ENCODE data around the gene ACSM3. TPM values are rescaled to one million over a fixed set of nuclear protein-coding genes. Genes with fewer than 3 reads are reported as not detected.

The ACSM3 gene
- polyA plus RNA-seq, 1 of the 3 experiments (the other 2 are of a cell fraction), result 0.44 TPM

DNA sequence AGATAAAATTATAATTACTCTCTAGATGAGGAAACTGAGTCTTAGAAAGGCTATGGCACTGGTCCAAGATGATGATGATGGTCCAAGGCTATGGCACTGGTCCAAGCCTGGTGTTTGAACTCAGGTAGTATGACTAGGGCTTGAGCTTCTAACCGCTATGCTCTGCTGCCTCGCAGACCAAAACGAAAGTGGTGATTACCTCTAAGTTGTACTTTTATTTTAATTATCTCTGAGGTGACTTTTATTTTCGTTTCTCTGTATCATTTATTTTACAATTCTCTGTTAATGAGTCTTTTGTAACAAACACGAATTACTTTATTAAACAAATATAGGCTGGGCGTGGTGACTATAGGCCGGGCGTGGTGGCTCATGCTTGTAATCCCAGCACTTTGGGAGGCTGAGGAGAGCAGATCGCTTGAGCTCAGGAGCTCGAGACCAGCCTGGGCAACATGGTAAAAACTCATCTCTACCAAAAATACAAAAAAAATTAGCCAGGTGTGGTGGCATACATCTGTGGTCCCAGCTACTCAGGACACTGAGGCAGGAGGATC is 48.1 kb downstream of the ACSM3 start:
- no peak for DNase-seq
- 88% methylated on average over 10 of the region's 10 CpGs for WGBS (ENCODE audit: low lambda C conversion rate)
- Histone ChIP-seq H3K27ac (ENCODE audit: low read depth in 2 of 2, low read length in 1 of 2) (no peak overlapping the region), H3K27me3 (ENCODE audit: insufficient read depth) (no peaks in the 10 kb centered on the region), H3K4me3 (ENCODE audit: low read depth in 2 of 2, low read length in 1 of 2) (no peak overlapping the region), H3K4me2 (no peak overlapping the region), H3F3A (replicated peaks; ENCODE audit: insufficient read depth) (peaks cover 16% of the 10 kb centered on the region), H3K4me1 (ENCODE audit: control insufficient read depth in 1 of 2, insufficient read depth in 2 of 2, low read depth in 1 of 2, low read length in 1 of 2) (peaks cover 0 to 2% of the 10 kb centered on the region in 2 experiments; a peak in 1 of 4 replicates), H3K79me2 (ENCODE audit: insufficient read depth) (peaks cover 13% of the 10 kb centered on the region; the same call in 1 of the 2 replicates), H3K36me3 (replicated peaks in 1 of 2; ENCODE audit: control insufficient read depth in 1 of 2, insufficient read depth in 2 of 2, low read length in 1 of 2) (peaks cover under 1 to 11% of the 10 kb centered on the region in 2 experiments), H3K9ac (no peak overlapping the region), H4K20me1 (ENCODE audit: insufficient read depth) (no peaks in the 10 kb centered on the region), H3K9me3 (no peaks in the 10 kb centered on the region), H2AFZ (ENCODE audit: low read depth) (no peak overlapping the region), H3K9me2 (no peaks in the 10 kb centered on the region)
- ChIA-PET CTCF (interaction anchor here (2.3 kb wide), 1 partner anchor 38 kb away, joined by 7 read pairs; no protein-coding TSS in a partner anchor), POLR2A (no interaction called here)
- TF ChIP-seq, protein P1, sequence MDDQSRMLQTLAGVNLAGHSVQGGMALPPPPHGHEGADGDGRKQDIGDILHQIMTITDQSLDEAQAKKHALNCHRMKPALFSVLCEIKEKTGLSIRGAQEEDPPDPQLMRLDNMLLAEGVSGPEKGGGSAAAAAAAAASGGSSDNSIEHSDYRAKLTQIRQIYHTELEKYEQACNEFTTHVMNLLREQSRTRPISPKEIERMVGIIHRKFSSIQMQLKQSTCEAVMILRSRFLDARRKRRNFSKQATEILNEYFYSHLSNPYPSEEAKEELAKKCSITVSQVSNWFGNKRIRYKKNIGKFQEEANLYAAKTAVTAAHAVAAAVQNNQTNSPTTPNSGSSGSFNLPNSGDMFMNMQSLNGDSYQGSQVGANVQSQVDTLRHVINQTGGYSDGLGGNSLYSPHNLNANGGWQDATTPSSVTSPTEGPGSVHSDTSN (IDR thresholded peaks at IDR 0.05), result no peak
- TF ChIP-seq, protein P2, sequence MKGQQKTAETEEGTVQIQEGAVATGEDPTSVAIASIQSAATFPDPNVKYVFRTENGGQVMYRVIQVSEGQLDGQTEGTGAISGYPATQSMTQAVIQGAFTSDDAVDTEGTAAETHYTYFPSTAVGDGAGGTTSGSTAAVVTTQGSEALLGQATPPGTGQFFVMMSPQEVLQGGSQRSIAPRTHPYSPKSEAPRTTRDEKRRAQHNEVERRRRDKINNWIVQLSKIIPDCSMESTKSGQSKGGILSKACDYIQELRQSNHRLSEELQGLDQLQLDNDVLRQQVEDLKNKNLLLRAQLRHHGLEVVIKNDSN (IDR thresholded peaks at IDR 0.05; ENCODE audit: borderline replicate concordance, low read depth), result no peak
- no peak for TF ChIP-seq ZBTB33 (IDR thresholded peaks at IDR 0.05; ENCODE audit: borderline replicate concordance, low read depth)
- TF ChIP-seq NFIC (IDR thresholded peaks at IDR 0.05; ENCODE audit: borderline replicate concordance), result no peak
- TF ChIP-seq MAX (IDR thresholded peaks at IDR 0.05; ENCODE audit: low read depth), result no peak
- TF ChIP-seq TCF12 (IDR thresholded peaks at IDR 0.05), result no peak
- TF ChIP-seq EZH2phosphoT487 (IDR thresholded peaks at IDR 0.05; ENCODE audit: borderline replicate concordance, low read depth), result no peak

GRCh38 chr16:20812510-20812909 is 48.7 kb downstream of the ACSM3 start:
- Histone ChIP-seq H3K27ac (ENCODE audit: low read depth in 2 of 2, low read length in 1 of 2) (no peak overlapping the region), H3K9ac (no peak overlapping the region), H3K9me3 (no peaks in the 10 kb centered on the region), H3K36me3 (replicated peaks in 1 of 2; ENCODE audit: control insufficient read depth in 1 of 2, insufficient read depth in 2 of 2, low read length in 1 of 2) (peaks cover 3 to 11% of the 10 kb centered on the region in 2 experiments), H3K9me2 (no peaks in the 10 kb centered on the region), H3F3A (replicated peaks; ENCODE audit: insufficient read depth) (peaks cover 10% of the 10 kb centered on the region), H3K4me1 (ENCODE audit: control insufficient read depth in 1 of 2, insufficient read depth in 2 of 2, low read depth in 1 of 2, low read length in 1 of 2) (peaks cover 0 to 2% of the 10 kb centered on the region in 2 experiments; a peak in 1 of 4 replicates), H4K20me1 (ENCODE audit: insufficient read depth) (no peaks in the 10 kb centered on the region), H3K27me3 (ENCODE audit: insufficient read depth) (no peaks in the 10 kb centered on the region), H2AFZ (ENCODE audit: low read depth) (no peak overlapping the region), H3K4me3 (ENCODE audit: low read depth in 2 of 2, low read length in 1 of 2) (no peak overlapping the region), H3K4me2 (no peak overlapping the region), H3K79me2 (ENCODE audit: insufficient read depth) (peaks cover 11% of the 10 kb centered on the region; the same call in 1 of the 2 replicates)
- POLR2A ChIA-PET, result no interaction called here
- no peak for DNase-seq
- CTCF ChIA-PET, result interaction anchor here (2.3 kb wide), 1 partner anchor 38 kb away, joined by 7 read pairs; no protein-coding TSS in a partner anchor
- no peak for TF ChIP-seq NRF1 (IDR thresholded peaks at IDR 0.05; ENCODE audit: low read depth, low read length)
- TF ChIP-seq FOSL2 (IDR thresholded peaks at IDR 0.05; ENCODE audit: borderline replicate concordance, low read depth), result no peak
- TF ChIP-seq, protein P3, sequence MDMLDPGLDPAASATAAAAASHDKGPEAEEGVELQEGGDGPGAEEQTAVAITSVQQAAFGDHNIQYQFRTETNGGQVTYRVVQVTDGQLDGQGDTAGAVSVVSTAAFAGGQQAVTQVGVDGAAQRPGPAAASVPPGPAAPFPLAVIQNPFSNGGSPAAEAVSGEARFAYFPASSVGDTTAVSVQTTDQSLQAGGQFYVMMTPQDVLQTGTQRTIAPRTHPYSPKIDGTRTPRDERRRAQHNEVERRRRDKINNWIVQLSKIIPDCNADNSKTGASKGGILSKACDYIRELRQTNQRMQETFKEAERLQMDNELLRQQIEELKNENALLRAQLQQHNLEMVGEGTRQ (IDR thresholded peaks at IDR 0.05; ENCODE audit: borderline replicate concordance, low read depth, low read length), result no peak
- no peak for TF ChIP-seq MAX (IDR thresholded peaks at IDR 0.05; ENCODE audit: low read depth)
- no peak for TF ChIP-seq JUND (IDR thresholded peaks at IDR 0.05)
- no peak for TF ChIP-seq CHD2 (IDR thresholded peaks at IDR 0.05; ENCODE audit: low read length, partially characterized antibody)
- TF ChIP-seq EZH2phosphoT487 (IDR thresholded peaks at IDR 0.05; ENCODE audit: borderline replicate concordance, low read depth), result no peak
- TF ChIP-seq NFIC (IDR thresholded peaks at IDR 0.05; ENCODE audit: borderline replicate concordance), result no peak
- WGBS (ENCODE audit: low lambda C conversion rate), result 73% methylated on average over 2 of the region's 2 CpGs
